Motor neuron (in vitro differentiated cells): ENCODE measurements around the gene NKX1-2. TPM values are rescaled to one million over a fixed set of nuclear protein-coding genes. Genes with fewer than 3 reads are reported as not detected.
A peak's percentile ranks its signal among the peaks of the same experiment; 100 is the strongest.

Source experiments
- ATAC-seq, 8 experiments: fragments of 200-7000 bp; cut with Tn5 transposase; replicated peaks in 6 of 8; 2 replicates each; pipeline ENCODE4 v1.8.0; 2021; ENCODE audit warnings: mild to moderate bottlenecking in 8 of 8, moderate library complexity in 8 of 8
- H3K27ac ChIP-seq, 2 donors: fragments of 250-450 bp; sonication (Bioruptor Pico); 2 replicates each; pipeline ENCODE4 v1.9.0; 2021; ENCODE audit warnings: antibody characterized with exemption in 2 of 2, mild to moderate bottlenecking in 2 of 2, moderate library complexity in 1 of 2
- H3K4me1 ChIP-seq, 2 donors: fragments of 250-450 bp; sonication (Bioruptor Pico); replicated peaks in 1 of 2; 2 replicates each; pipeline ENCODE4 v1.6.1; 2021; ENCODE audit warnings: antibody characterized with exemption in 2 of 2, mild to moderate bottlenecking in 2 of 2, moderate library complexity in 1 of 2
- H3K4me3 ChIP-seq, 5 donors: fragments of 250-450 bp; sonication (Bioruptor Pico); 2 replicates each; pipeline ENCODE4 v1.9.0; 2021; ENCODE audit warnings: antibody characterized with exemption in 5 of 5, mild to moderate bottlenecking in 5 of 5, moderate library complexity in 4 of 5
- whole genome bisulfite sequencing, 10 experiments: fragments of 450-650 bp; shearing (Covaris generic); methylation state at CpG; one replicate each; pipeline ENCODE4 v1.0.0; 2022; 5-methylcytosine and 5-hydroxymethylcytosine counted together
- in situ Hi-C, 9 experiments: fragments of 400-800 bp; cut with MboI; loops; one replicate each; pipeline ENCODE4 v1.15.0; 2021; ENCODE audit warnings: low sequenced_read_pairs in 9 of 9, low pct_unique_long_range_greater_than_20kb in 2 of 9; ENCODE audit not compliant: unreplicated experiment in 9 of 9
- total RNA-seq, 8 experiments: library from RNA; unstranded; fragments of 300-600 nt; gene quantifications; 2 replicates each; pipeline versions ENCODE4 v1.2.3 to v1.2.4, GENCODE V29; 2022

Gene NKX1-2
- total RNA-seq, 8 experiments from 2014 or later = 0.09 to 2.6 (median 0.25) TPM; not detected in 4

GRCh38 chr10:124470544-124471434 lies 21.0 kb upstream of the NKX1-2 start:
- WGBS, 10 experiments = 83 to 100% (median 91%) methylated on average over 1 to 7 of the region's 13 CpGs; no CpG with 5 or more reads in 3 of the 10 experiments
- no peak overlapping the region for H3K27ac ChIP-seq
- H3K4me1 ChIP-seq = peaks cover 4 to 10% of the 10 kb centered on the region in 2 donors
- no peak overlapping the region for H3K4me3 ChIP-seq
- in situ Hi-C loops = no loop called here
- ATAC-seq = no peak

GRCh38 chr10:124469956-124470484 lies 20.2 kb upstream of the NKX1-2 start:
- ATAC-seq = peak in 5 of 8 experiments; percentile 8 to 64 (median 57)
- Histone ChIP-seq H3K4me1 (peaks cover 6 to 10% of the 10 kb centered on the region in 2 donors), H3K27ac (no peak overlapping the region), H3K4me3 (no peak overlapping the region)
- 31 to 60% (median 52%) methylated on average over 1 to 9 of the region's 20 CpGs; no CpG with 5 or more reads in 6 of the 10 experiments for WGBS, 10 experiments
- in situ Hi-C loops = no loop called here

GRCh38 chr10:124468624-124469023 lies 18.8 kb upstream of the NKX1-2 start:
- in situ Hi-C loops = no loop called here

GRCh38 chr10:124467165-124467564 lies 17.3 kb upstream of the NKX1-2 start:
- in situ Hi-C loops = no loop called here
- WGBS, 10 experiments = no CpG with 5 or more reads among the region's 4 CpGs
- no peak overlapping the region for H3K27ac ChIP-seq
- no peak overlapping the region for H3K4me3 ChIP-seq
- ATAC-seq = no peak
- H3K4me1 ChIP-seq = peaks cover 6 to 10% of the 10 kb centered on the region in 2 donors

More at GRCh38 chr10:124468624-124469023, 18.8 kb upstream of the NKX1-2 start:
- ATAC-seq = no peak
- Histone ChIP-seq H3K27ac (no peak overlapping the region), H3K4me1 (peaks cover 6 to 10% of the 10 kb centered on the region in 2 donors), H3K4me3 (no peak overlapping the region)
- 67 to 100% (median 88%) methylated on average over 1 to 5 of the region's 13 CpGs; no CpG with 5 or more reads in 6 of the 10 experiments for WGBS, 10 experiments

GRCh38 chr10:124465777-124466488 lies 16.1 kb upstream of the NKX1-2 start:
- ATAC-seq = peak in 2 of 8 experiments; percentile 4 to 45
- no peak overlapping the region for H3K27ac ChIP-seq
- in situ Hi-C loops = no loop called here
- H3K4me3 ChIP-seq = no peak overlapping the region
- H3K4me1 ChIP-seq = peaks cover 6 to 10% of the 10 kb centered on the region in 2 donors
- 17 to 100% (median 44%) methylated on average over 1 to 5 of the region's 9 CpGs; no CpG with 5 or more reads in 1 of the 10 experiments for WGBS, 10 experiments

GRCh38 chr10:124465003-124465776 lies 15.4 kb upstream of the NKX1-2 start:
- Histone ChIP-seq H3K27ac (no peak overlapping the region), H3K4me3 (no peak overlapping the region), H3K4me1 (peaks cover 6 to 7% of the 10 kb centered on the region in 2 donors)
- in situ Hi-C loops = no loop called here
- no peak for ATAC-seq
- WGBS, 10 experiments = 63 to 80% (median 73%) methylated on average over 3 to 12 of the region's 17 CpGs; no CpG with 5 or more reads in 2 of the 10 experiments

GRCh38 chr10:124464028-124464965 lies 14.5 kb upstream of the NKX1-2 start:
- in situ Hi-C loops = no loop called here

GRCh38 chr10:124462348-124462695 lies 12.5 kb upstream of the NKX1-2 start:
- no peak for ATAC-seq
- in situ Hi-C loops = no loop called here
- WGBS, 10 experiments = 79 to 100% (median 88%) methylated on average over 2 to 7 of the region's 8 CpGs; no CpG with 5 or more reads in 4 of the 10 experiments
- Histone ChIP-seq H3K4me3 (peak overlapping the region; percentile 70 to 93 (median 86)), H3K4me1 (peaks cover 0 to 6% of the 10 kb centered on the region in 2 donors), H3K27ac (peak overlapping the region in 1 of 2 donors; percentile 93)

More at GRCh38 chr10:124464028-124464965, 14.5 kb upstream of the NKX1-2 start:
- Histone ChIP-seq H3K4me3 (no peak overlapping the region), H3K4me1 (peaks cover 0 to 6% of the 10 kb centered on the region in 2 donors), H3K27ac (no peak overlapping the region)
- ATAC-seq = no peak
- WGBS, 10 experiments = 33 to 100% (median 71%) methylated on average over 1 to 6 of the region's 9 CpGs; no CpG with 5 or more reads in 2 of the 10 experiments

- Histone ChIP-seq H3K4me1 (peaks cover 0 to 6% of the 10 kb centered on the region in 2 donors), H3K4me3 (peak within 1 kb of the TSS; percentile 70 to 93 (median 86)), H3K27ac (peak within 1 kb of the TSS; percentile 91 to 93)
- 0 to 7% (median 0%) methylated on average over 1 to 6 of the region's 81 CpGs; no CpG with 5 or more reads in 5 of the 10 experiments for WGBS, 10 experiments
- peak; percentile 95 to 98 (median 97) for ATAC-seq
- in situ Hi-C loops = no loop called here
Measured at GRCh38 chr10:124461642-124462347, 12.0 kb upstream of the NKX1-2 start, which contains the start of gene LHPP. LHPP (plus strand) TSS chr10:124461823; CDS start chr10:124461863, 40 bp downstream.

GRCh38 chr10:124460144-124460543 lies 10.3 kb upstream of the NKX1-2 start:
- H3K27ac ChIP-seq = no peak overlapping the region
- no peak overlapping the region for H3K4me3 ChIP-seq
- in situ Hi-C loops = no loop called here
- 37 to 100% (median 87%) methylated on average over 1 to 4 of the region's 5 CpGs; no CpG with 5 or more reads in 4 of the 10 experiments for WGBS, 10 experiments
- H3K4me1 ChIP-seq = no peaks in the 10 kb centered on the region
- no peak for ATAC-seq

GRCh38 chr10:124459395-124459794 lies 9.6 kb upstream of the NKX1-2 start:
- in situ Hi-C loops = no loop called here
- ATAC-seq = no peak
- 17 to 83% methylated on average over 1 of the region's 1 CpG; no CpG with 5 or more reads in 8 of the 10 experiments for WGBS, 10 experiments
- Histone ChIP-seq H3K27ac (no peak overlapping the region), H3K4me3 (no peak overlapping the region), H3K4me1 (no peaks in the 10 kb centered on the region)
